BLaER1 treated with 17β-estradiol and CSF1 and Interleukin-3, amounts not matched to agents 10 nM and 100 nM (cell line): ENCODE measurements around the gene MCTP2.

ENCODE experiments used
- H3K27ac ChIP-seq, 11 experiments: shearing (Covaris generic); formaldehyde crosslinking; 2 replicates each; pipeline ENCODE4 v1.8.1; 2022
- H3K27me3 ChIP-seq, 11 experiments: shearing (Covaris generic); formaldehyde crosslinking; 2 replicates each; pipeline ENCODE4 v1.8.1; 2022
- H3K36me3 ChIP-seq, 11 experiments: shearing (Covaris generic); formaldehyde crosslinking; 2 replicates each; pipeline ENCODE4 v1.8.1; 2022
- H3K4me1 ChIP-seq, 10 experiments: shearing (Covaris generic); formaldehyde crosslinking; 2 replicates each; pipeline ENCODE4 v1.8.1; 2022
- H3K4me2 ChIP-seq, 11 experiments: shearing (Covaris generic); formaldehyde crosslinking; 2 replicates each; pipeline ENCODE4 v1.8.1; 2022
- H3K4me3 ChIP-seq, 10 experiments: shearing (Covaris generic); formaldehyde crosslinking; 2 replicates each; pipeline ENCODE4 v1.8.1; 2022
- H3K9ac ChIP-seq, 11 experiments: shearing (Covaris generic); formaldehyde crosslinking; 2 replicates each; pipeline ENCODE4 v1.8.1; 2022
- H3K9me3 ChIP-seq, 11 experiments: shearing (Covaris generic); formaldehyde crosslinking; replicated peaks in 1 of 11; 2 replicates each; pipeline ENCODE4 v1.8.1; 2022
- H4K20me1 ChIP-seq, 11 experiments: shearing (Covaris generic); formaldehyde crosslinking; 2 replicates each; pipeline ENCODE4 v1.8.1; 2022
- Cebpa-rat ChIP-seq, 11 experiments: shearing (Covaris generic); IDR thresholded peaks; 2 replicates each; pipeline ENCODE4 v1.8.1; 2022

The MCTP2 gene

GRCh38 chr15:94381384-94381783 is 150.0 kb downstream of the MCTP2 start:
- Histone ChIP-seq H3K9me3 (peaks cover 0 to 4% (median 0%) of the 10 kb centered on the region in 11 experiments; a peak in 2 of 22 replicates), H3K36me3 (peaks cover 0 to 8% (median 0%) of the 10 kb centered on the region in 11 experiments; a peak in 3 of 22 replicates), H3K4me2 (no peak overlapping the region), H3K27me3 (no peaks in the 10 kb centered on the region), H3K4me3 (no peak overlapping the region), H4K20me1 (no peaks in the 10 kb centered on the region), H3K9ac (no peak overlapping the region), H3K27ac (no peak overlapping the region), H3K4me1 (peaks cover 0 to 7% (median 0%) of the 10 kb centered on the region in 10 experiments; a peak in 5 of 20 replicates)
- no peak for TF ChIP-seq Cebpa-rat (IDR thresholded peaks at IDR 0.05)

GRCh38 chr15:94383041-94383440 is 151.7 kb downstream of the MCTP2 start:
- no peak overlapping the region for H3K4me3 ChIP-seq
- no peak overlapping the region for H3K9ac ChIP-seq
- H3K4me2 ChIP-seq, result peak overlapping the region in 3 of 11 experiments; percentile 12 to 32 (median 14); a peak in 4 of 22 replicates
- H3K27ac ChIP-seq, result no peak overlapping the region
- peaks cover 0 to 8% (median 0%) of the 10 kb centered on the region in 11 experiments; a peak in 2 of 22 replicates for H3K36me3 ChIP-seq
- H3K9me3 ChIP-seq, result peaks cover 0 to 4% (median 0%) of the 10 kb centered on the region in 11 experiments; a peak in 2 of 22 replicates
- H3K4me1 ChIP-seq, result peaks cover 6 to 18% (median 10%) of the 10 kb centered on the region in 10 experiments
- no peak for TF ChIP-seq Cebpa-rat (IDR thresholded peaks at IDR 0.05)
- no peaks in the 10 kb centered on the region for H3K27me3 ChIP-seq
- no peaks in the 10 kb centered on the region for H4K20me1 ChIP-seq

- TF ChIP-seq Cebpa-rat (IDR thresholded peaks at IDR 0.05), result no peak
- Histone ChIP-seq H3K4me2 (no peak overlapping the region), H3K4me3 (no peak overlapping the region), H3K9me3 (peaks cover 0 to 4% (median 0%) of the 10 kb centered on the region in 11 experiments; a peak in 2 of 22 replicates), H3K36me3 (peaks cover 0 to 8% (median 0%) of the 10 kb centered on the region in 11 experiments; a peak in 1 of 22 replicates), H4K20me1 (no peaks in the 10 kb centered on the region), H3K27ac (no peak overlapping the region), H3K4me1 (peaks cover 11 to 25% (median 14%) of the 10 kb centered on the region in 10 experiments), H3K27me3 (no peaks in the 10 kb centered on the region), H3K9ac (no peak overlapping the region)
Measured at GRCh38 chr15:94383706-94384105, 152.3 kb downstream of the MCTP2 start.

- Histone ChIP-seq H3K9me3 (peaks cover 0 to 4% (median 0%) of the 10 kb centered on the region in 11 experiments; a peak in 2 of 22 replicates), H3K27ac (no peak overlapping the region), H3K9ac (no peak overlapping the region), H3K4me1 (peaks cover 11 to 26% (median 14%) of the 10 kb centered on the region in 10 experiments), H3K36me3 (peaks cover 0 to 8% (median 0%) of the 10 kb centered on the region in 11 experiments; a peak in 1 of 22 replicates), H3K4me2 (no peak overlapping the region), H4K20me1 (no peaks in the 10 kb centered on the region), H3K27me3 (no peaks in the 10 kb centered on the region), H3K4me3 (no peak overlapping the region)
- no peak for TF ChIP-seq Cebpa-rat (IDR thresholded peaks at IDR 0.05)
Measured at GRCh38 chr15:94385441-94385840, 154.1 kb downstream of the MCTP2 start.

GRCh38 chr15:94386351-94386750 is 155.0 kb downstream of the MCTP2 start:
- no peaks in the 10 kb centered on the region for H4K20me1 ChIP-seq
- no peak overlapping the region for H3K4me3 ChIP-seq
- H3K27ac ChIP-seq, result no peak overlapping the region
- peaks cover 0 to 7% (median 0%) of the 10 kb centered on the region in 11 experiments; a peak in 1 of 22 replicates for H3K36me3 ChIP-seq
- H3K9me3 ChIP-seq, result peaks cover 0 to 4% (median 0%) of the 10 kb centered on the region in 11 experiments; a peak in 2 of 22 replicates
- H3K9ac ChIP-seq, result no peak overlapping the region
- H3K4me1 ChIP-seq, result peaks cover 11 to 26% (median 14%) of the 10 kb centered on the region in 10 experiments
- no peaks in the 10 kb centered on the region for H3K27me3 ChIP-seq
- H3K4me2 ChIP-seq, result no peak overlapping the region
- TF ChIP-seq Cebpa-rat (IDR thresholded peaks at IDR 0.05), result no peak

- Histone ChIP-seq H3K27me3 (no peaks in the 10 kb centered on the region), H3K36me3 (peaks cover 0 to 2% (median 0%) of the 10 kb centered on the region in 11 experiments; a peak in 1 of 22 replicates), H4K20me1 (no peaks in the 10 kb centered on the region), H3K4me3 (no peak overlapping the region), H3K9ac (no peak overlapping the region), H3K27ac (peak overlapping the region in 1 of 11 experiments; percentile 37; a peak in 1 of 22 replicates), H3K4me1 (peaks cover 11 to 26% (median 14%) of the 10 kb centered on the region in 10 experiments), H3K9me3 (peaks cover 0 to 3% (median 0%) of the 10 kb centered on the region in 11 experiments; a peak in 2 of 22 replicates), H3K4me2 (peak overlapping the region; percentile 50 to 70 (median 61); a peak in 21 of 22 replicates)
- TF ChIP-seq Cebpa-rat (IDR thresholded peaks at IDR 0.05), result no peak
Measured at GRCh38 chr15:94387442-94387841, 156.1 kb downstream of the MCTP2 start.

- H3K9me3 ChIP-seq, result no peaks in the 10 kb centered on the region; a peak in 1 of 22 replicates
- no peak for TF ChIP-seq Cebpa-rat (IDR thresholded peaks at IDR 0.05)
- 0 out of 22 replicates have a peak, but pooled peaks cover 0 to 2% (median 0%) of the 10 kb centered on the region in 11 experiments for H3K36me3 ChIP-seq
- H3K27me3 ChIP-seq, result no peaks in the 10 kb centered on the region
- H3K4me2 ChIP-seq, result peak overlapping the region; percentile 50 to 70 (median 61)
- no peak overlapping the region for H3K4me3 ChIP-seq
- H4K20me1 ChIP-seq, result no peaks in the 10 kb centered on the region
- H3K27ac ChIP-seq, result peak overlapping the region in 2 of 11 experiments; percentile 7 to 37; a peak in 2 of 22 replicates
- peaks cover 11 to 26% (median 14%) of the 10 kb centered on the region in 10 experiments for H3K4me1 ChIP-seq
- no peak overlapping the region for H3K9ac ChIP-seq
Measured at GRCh38 chr15:94387849-94388441, 156.6 kb downstream of the MCTP2 start.

- H3K36me3 ChIP-seq, result peaks cover 0 to under 1% (median 0%) of the 10 kb centered on the region in 11 experiments; a peak in 1 of 22 replicates
- no peaks in the 10 kb centered on the region for H3K4me1 ChIP-seq
- no peaks in the 10 kb centered on the region for H3K9me3 ChIP-seq
- no peak for TF ChIP-seq Cebpa-rat (IDR thresholded peaks at IDR 0.05)
- H3K9ac ChIP-seq, result no peak overlapping the region
- H3K4me2 ChIP-seq, result no peak overlapping the region
- H3K4me3 ChIP-seq, result no peak overlapping the region
- no peak overlapping the region for H3K27ac ChIP-seq
- no peaks in the 10 kb centered on the region for H3K27me3 ChIP-seq
- no peaks in the 10 kb centered on the region for H4K20me1 ChIP-seq
Measured at GRCh38 chr15:94395640-94396039, 164.3 kb downstream of the MCTP2 start.

- Histone ChIP-seq H3K9ac (no peak overlapping the region), H3K27me3 (no peaks in the 10 kb centered on the region), H3K4me3 (no peak overlapping the region), H3K36me3 (peaks cover 0 to under 1% (median 0%) of the 10 kb centered on the region in 11 experiments; a peak in 1 of 22 replicates), H3K27ac (no peak overlapping the region), H3K4me2 (no peak overlapping the region), H3K9me3 (no peaks in the 10 kb centered on the region), H4K20me1 (no peaks in the 10 kb centered on the region), H3K4me1 (no peaks in the 10 kb centered on the region)
- TF ChIP-seq Cebpa-rat (IDR thresholded peaks at IDR 0.05), result no peak
Measured at GRCh38 chr15:94397337-94397736, 166.0 kb downstream of the MCTP2 start.
